ENCODE measurements around the gene PPP2R2C.

- no peak for TF ChIP-seq POLR2A (IDR thresholded peaks at IDR 0.05; ENCODE audit: extremely low read depth, insufficient read length)
- TF ChIP-seq MYC (IDR thresholded peaks at IDR 0.05; ENCODE audit: low read depth, low read length), result no peak
Measured at GRCh38 chr4:6506616-6507140, 34.3 kb upstream of the PPP2R2C start.

All from NB4 (cell line).